PC-3 (cell line): ENCODE data around the gene MS4A18.

Experiments
- CTCF ChIP-seq: fragments of 300-600 bp; sonication (generic); conservative IDR thresholded peaks from 2 replicates; pipeline ENCODE4 v1.5.1; 2017; ENCODE audit warnings: antibody characterized with exemption, low read depth, mild to moderate bottlenecking, low read length
- EZH2 ChIP-seq: fragments of 300-600 bp; sonication (generic); IDR thresholded peaks from one replicate; pipeline ENCODE4 v1.6.1; 2017; ENCODE audit warnings: antibody characterized with exemption, mild to moderate bottlenecking, low read length; ENCODE audit not compliant: unreplicated experiment

- no peak for TF ChIP-seq CTCF
- TF ChIP-seq EZH2 = no peak
Observed at GRCh38 chr11:60750911-60751310, 26.4 kb downstream of the MS4A18 start.
